HCT116 (cell line): ENCODE data around the gene UBL5. TPM values are rescaled to one million over a fixed set of nuclear protein-coding genes. Genes with fewer than 3 reads are reported as not detected.

Source experiments
- ATAC-seq: fragments of 200-7000 bp; cut with Tn5 transposase; 2 replicates; pipeline ENCODE4 v1.9.1; 2020; ENCODE audit warnings: mild to moderate bottlenecking, moderate library complexity
- BruUV-seq: library from RNA; stranded (reverse); fragments of 400-500 nt; replicated peaks from 2 replicates; lab custom pipeline; 2021; lab: Mats Ljungman, UMichigan
- CTCF ChIA-PET: fragments of 300-600 bp; sonication (Branson Sonifier 250); formaldehyde crosslinking; loops from one replicate; lab custom pipeline; 2021; ENCODE audit warnings: antibody characterized with exemption; lab: Charles Lee
- POLR2A ChIA-PET: fragments of 300-600, 350-600 bp; sonication (Branson Sonifier 250); formaldehyde crosslinking; loops from one replicate; lab custom pipeline; 2021; ENCODE audit warnings: antibody characterized with exemption; lab: Charles Lee
- RAD21 ChIA-PET, 2 experiments: fragments of 300-600 bp; sonication (Branson Sonifier 250); formaldehyde crosslinking; loops; one replicate each; lab custom pipeline; 2023; ENCODE audit warnings: low total read pairs in 2 of 2; ENCODE audit not compliant: uncharacterized antibody in 2 of 2, unreplicated experiment in 2 of 2, low non-redundant PET in 1 of 2; lab: Charles Lee
- DNase-seq: peaks from one replicate; pipeline ENCODE4 v3.0.0-alpha.2; 2010; ENCODE audit warnings: low read depth, low spot score
- H2AFZ ChIP-seq: fragments of 200-600 bp; shearing (Covaris generic), sonication (generic); 2 replicates; pipeline ENCODE4 v1.6.1; 2017; ENCODE audit warnings: low read depth, mixed run types, mixed read lengths, antibody characterized with exemption, low read length; ENCODE audit not compliant: poor library complexity, severe bottlenecking
- H3K27ac ChIP-seq: 2 replicates; pipeline ENCODE4 v1.5.1; 2012; ENCODE audit warnings: low read depth, low read length
- H3K27me3 ChIP-seq: fragments of 200-600 bp; sonication (generic); 2 replicates; pipeline ENCODE4 v1.6.1; 2016; ENCODE audit warnings: mixed run types, low read length, mixed read lengths; ENCODE audit not compliant: insufficient read depth
- H3K36me3 ChIP-seq, 2 experiments: fragments of 200-500 bp in 1 of 2; fragments of 200-600 bp in 1 of 2; sonication (Bioruptor generic) in 1 of 2; sonication (generic) in 1 of 2; 2 replicates each; pipeline versions ENCODE4 v1.5.1 to v1.6.1; 2014 to 2016; ENCODE audit warnings: low read length in 2 of 2, inconsistent platforms in 1 of 2, mixed read lengths in 1 of 2, mixed run types in 1 of 2; ENCODE audit not compliant: insufficient read depth in 2 of 2, control insufficient read depth in 1 of 2
- H3K4me1 ChIP-seq, 2 experiments: fragments of 200-600 bp in 1 of 2; sonication (generic) in 1 of 2; 2 replicates each; pipeline versions ENCODE4 v1.5.1 to v1.6.1; 2012 to 2017; ENCODE audit warnings: low read length in 2 of 2, inconsistent platforms in 1 of 2, mild to moderate bottlenecking in 1 of 2, mixed read lengths in 1 of 2, mixed run types in 1 of 2, moderate library complexity in 1 of 2; ENCODE audit not compliant: insufficient read depth in 2 of 2, control insufficient read depth in 1 of 2
- H3K4me2 ChIP-seq: fragments of 200-600 bp; sonication (generic); 2 replicates; pipeline ENCODE4 v1.6.1; 2017; ENCODE audit warnings: mixed run types, low read length, mixed read lengths
- H3K4me3 ChIP-seq, 2 experiments: fragments of 200-600 bp in 1 of 2; sonication (generic) in 1 of 2; replicated peaks in 1 of 2; 2 replicates each; pipeline ENCODE4 v1.5.1; 2011 to 2016; ENCODE audit warnings: low read length in 2 of 2, control low read depth in 1 of 2, low read depth in 1 of 2, mild to moderate bottlenecking in 1 of 2, mixed read lengths in 1 of 2, mixed run types in 1 of 2
- H3K79me2 ChIP-seq: fragments of 200-600 bp; sonication (generic); 2 replicates; pipeline ENCODE4 v1.6.1; 2017; ENCODE audit warnings: mild to moderate bottlenecking, mixed run types, low read length, moderate library complexity, mixed read lengths; ENCODE audit not compliant: insufficient read depth
- H3K9ac ChIP-seq: fragments of 200-600 bp; sonication (generic); 2 replicates; pipeline ENCODE4 v1.6.1; 2016; ENCODE audit warnings: low read length, mixed read lengths
- H3K9me2 ChIP-seq: fragments of 200-600 bp; sonication (generic), shearing (Covaris generic); 2 replicates; pipeline ENCODE4 v1.6.1; 2017; ENCODE audit warnings: mixed run types, mild to moderate bottlenecking, moderate library complexity; ENCODE audit not compliant: insufficient read depth
- H3K9me3 ChIP-seq, 2 experiments: fragments of 200-500 bp in 1 of 2; fragments of 200-600 bp in 1 of 2; sonication (Bioruptor generic) in 1 of 2; sonication (generic) in 1 of 2; 2 replicates each; pipeline ENCODE4 v1.6.1; 2014 to 2017; ENCODE audit warnings: low read length in 2 of 2, mixed read lengths in 2 of 2, inconsistent platforms in 1 of 2, low read depth in 1 of 2, mild to moderate bottlenecking in 1 of 2, mixed run types in 1 of 2, moderate library complexity in 1 of 2; ENCODE audit not compliant: control insufficient read depth in 1 of 2, insufficient read depth in 1 of 2
- H4K20me1 ChIP-seq: fragments of 200-600 bp; sonication (generic), shearing (Covaris generic); 2 replicates; pipeline ENCODE4 v1.6.1; 2017; ENCODE audit warnings: mixed run types, mild to moderate bottlenecking, moderate library complexity; ENCODE audit not compliant: insufficient read depth
- CBX3 ChIP-seq: IDR thresholded peaks from 2 replicates; pipeline ENCODE4 v1.6.1; 2012; ENCODE audit warnings: low read depth
- EZH2 ChIP-seq: fragments of 200-600 bp; sonication (generic); IDR thresholded peaks from 2 replicates; pipeline ENCODE4 v1.6.1; 2017; ENCODE audit warnings: antibody characterized with exemption, mixed run types
- EZH2phosphoT487 ChIP-seq: fragments of 200-600 bp; IDR thresholded peaks from 2 replicates; pipeline ENCODE4 v1.6.1; 2018; ENCODE audit warnings: antibody characterized with exemption, borderline replicate concordance
- RAD21 ChIP-seq: IDR thresholded peaks from 2 replicates; pipeline ENCODE4 v1.6.1; 2012; ENCODE audit warnings: low read depth, mild to moderate bottlenecking
- REST ChIP-seq: IDR thresholded peaks from 2 replicates; pipeline ENCODE4 v1.6.1; 2012; ENCODE audit warnings: low read depth
- SRF ChIP-seq: IDR thresholded peaks from 2 replicates; pipeline ENCODE4 v1.6.1; 2012; ENCODE audit warnings: low read depth
- TCF7L2 ChIP-seq: IDR thresholded peaks from 2 replicates; pipeline ENCODE4 v1.7.0; 2011; ENCODE audit warnings: borderline replicate concordance, inconsistent platforms; ENCODE audit not compliant: insufficient read depth, insufficient read length; ENCODE audit errors: extremely low read depth
- YY1 ChIP-seq: IDR thresholded peaks from 2 replicates; pipeline ENCODE4 v1.6.1; 2011; ENCODE audit warnings: low read length, low read depth, moderate library complexity, mild to moderate bottlenecking; ENCODE audit not compliant: insufficient replicate concordance; ENCODE audit errors: extremely low read depth
- ZFX ChIP-seq: fragments of 450-650 bp; IDR thresholded peaks from 2 replicates; pipeline ENCODE4 v1.6.1; 2017
- ZNF274 ChIP-seq: fragments of 200-500 bp; sonication (Bioruptor generic); IDR thresholded peaks from 2 replicates; pipeline ENCODE4 v1.6.1; 2014; ENCODE audit warnings: mild to moderate bottlenecking, low read depth, low read length, inconsistent platforms
- intact Hi-C: fragments of 100-400 bp; cut with micrococcal nuclease; formaldehyde crosslinking; loops from 2 replicates; pipeline ENCODE4 v1.10.0; 2022
- total RNA-seq: library from RNA; stranded (reverse); gene quantifications from one replicate; pipeline ENCODE4 v1.2.1, GENCODE V29; 2021; ENCODE audit not compliant: unreplicated experiment
- TF ChIP-seq, protein P1 (sequence below): IDR thresholded peaks from 2 replicates; pipeline ENCODE4 v1.6.1; 2012
- TF ChIP-seq, protein P2 (sequence below), 3 experiments: fragments of 200-600 bp in 1 of 3; sonication (generic) in 1 of 3; IDR thresholded peaks in 2 of 3; conservative IDR thresholded peaks in 1 of 3; 2 replicates each; pipeline ENCODE4 v1.5.1; 2012 to 2017; ENCODE audit warnings: low read depth in 2 of 3, low read length in 2 of 3, antibody characterized with exemption in 1 of 3, borderline replicate concordance in 1 of 3, control low read depth in 1 of 3, mild to moderate bottlenecking in 1 of 3, mixed read lengths in 1 of 3, mixed run types in 1 of 3, moderate library complexity in 1 of 3; ENCODE audit not compliant: insufficient read depth in 1 of 3

UBL5 gene
- total RNA-seq, 1 experiment from 2014 or later, result 335 TPM

DNA sequence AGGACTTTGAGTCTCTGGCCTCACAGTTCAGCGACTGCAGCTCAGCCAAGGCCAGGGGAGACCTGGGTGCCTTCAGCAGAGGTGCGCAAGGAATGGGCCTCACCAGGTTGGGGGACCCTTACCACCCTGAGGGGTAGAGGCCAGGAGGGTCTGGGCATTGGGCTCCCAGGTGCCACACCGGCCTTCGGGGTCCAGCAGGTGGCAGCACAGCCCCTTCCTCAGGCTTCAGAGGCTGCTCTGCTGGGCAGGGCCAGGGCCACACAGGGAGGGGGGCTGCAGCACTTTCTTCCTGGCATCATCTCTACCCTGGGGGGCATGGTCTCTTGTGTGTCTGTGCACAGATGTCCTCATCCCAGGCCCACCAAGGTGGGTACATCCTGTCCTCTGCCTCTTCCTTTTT lies 20.3 kb downstream of the UBL5 start:
- Histone ChIP-seq H3K9me2 (no peaks in the 10 kb centered on the region), H3K4me2 (no peak overlapping the region), H3K79me2 (peaks cover 11% of the 10 kb centered on the region; the same call in 1 of the 2 replicates), H3K27me3 (no peaks in the 10 kb centered on the region), H3K4me3 (no peak overlapping the region), H3K9ac (no peak overlapping the region), H3K27ac (no peak overlapping the region; the same call in 1 of the 2 replicates), H3K4me1 (peaks cover 0 to 17% of the 10 kb centered on the region in 2 experiments; a peak in 2 of 4 replicates), H4K20me1 (no peaks in the 10 kb centered on the region), H2AFZ (no peak overlapping the region), H3K36me3 (peaks cover 5 to 10% of the 10 kb centered on the region in 2 experiments; a peak in 3 of 4 replicates), H3K9me3 (no peaks in the 10 kb centered on the region)
- ATAC-seq (peak; percentile 58), DNase-seq (no peak)
- RAD21 ChIA-PET, result no interaction called here
- no TSS peak for BruUV-seq
- TF ChIP-seq, protein P1, sequence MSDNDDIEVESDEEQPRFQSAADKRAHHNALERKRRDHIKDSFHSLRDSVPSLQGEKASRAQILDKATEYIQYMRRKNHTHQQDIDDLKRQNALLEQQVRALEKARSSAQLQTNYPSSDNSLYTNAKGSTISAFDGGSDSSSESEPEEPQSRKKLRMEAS, result no peak
- no peak for TF ChIP-seq SRF
- no peak for TF ChIP-seq ZNF274
- no peak for TF ChIP-seq EZH2
- TF ChIP-seq, protein P2, sequence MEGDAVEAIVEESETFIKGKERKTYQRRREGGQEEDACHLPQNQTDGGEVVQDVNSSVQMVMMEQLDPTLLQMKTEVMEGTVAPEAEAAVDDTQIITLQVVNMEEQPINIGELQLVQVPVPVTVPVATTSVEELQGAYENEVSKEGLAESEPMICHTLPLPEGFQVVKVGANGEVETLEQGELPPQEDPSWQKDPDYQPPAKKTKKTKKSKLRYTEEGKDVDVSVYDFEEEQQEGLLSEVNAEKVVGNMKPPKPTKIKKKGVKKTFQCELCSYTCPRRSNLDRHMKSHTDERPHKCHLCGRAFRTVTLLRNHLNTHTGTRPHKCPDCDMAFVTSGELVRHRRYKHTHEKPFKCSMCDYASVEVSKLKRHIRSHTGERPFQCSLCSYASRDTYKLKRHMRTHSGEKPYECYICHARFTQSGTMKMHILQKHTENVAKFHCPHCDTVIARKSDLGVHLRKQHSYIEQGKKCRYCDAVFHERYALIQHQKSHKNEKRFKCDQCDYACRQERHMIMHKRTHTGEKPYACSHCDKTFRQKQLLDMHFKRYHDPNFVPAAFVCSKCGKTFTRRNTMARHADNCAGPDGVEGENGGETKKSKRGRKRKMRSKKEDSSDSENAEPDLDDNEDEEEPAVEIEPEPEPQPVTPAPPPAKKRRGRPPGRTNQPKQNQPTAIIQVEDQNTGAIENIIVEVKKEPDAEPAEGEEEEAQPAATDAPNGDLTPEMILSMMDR (IDR thresholded peaks at IDR 0.05 in 2 of 3, conservative IDR thresholded peaks at IDR 0.05 in 1 of 3; ENCODE audit: borderline replicate concordance in 1 of 3, insufficient read depth in 1 of 3, low read depth in 2 of 3, low read length in 2 of 3), result peak; percentile 64 to 66 (median 64); a peak in 5 of 6 replicates
- TF ChIP-seq YY1, result no peak
- TF ChIP-seq CBX3, result no peak
- TF ChIP-seq RAD21, result peak; percentile 73
- TF ChIP-seq EZH2phosphoT487, result no peak
- no peak for TF ChIP-seq ZFX
- no peak for TF ChIP-seq REST
- no peak for TF ChIP-seq TCF7L2
- intact Hi-C loops, result loop anchor here (2.0 to 5.0 kb wide), 4 partner anchors 67 to 711 kb away; no protein-coding TSS in a partner anchor
- POLR2A ChIA-PET, result no interaction called here
- CTCF ChIA-PET, result no interaction called here
